Adipocyte (in vitro differentiated cells): ENCODE measurements around the gene SZRD1.
A peak's percentile ranks its signal among the peaks of the same experiment; 100 is the strongest.

Source experiments
- DNase-seq: peaks from one replicate; pipeline ENCODE4 v3.0.0-alpha.2; 2015; ENCODE audit warnings: low read depth
- H3K27me3 ChIP-seq: replicated peaks from 2 replicates; pipeline ENCODE4 v1.7.0; 2013; ENCODE audit warnings: mild to moderate bottlenecking, low read length, moderate library complexity; ENCODE audit not compliant: control insufficient read depth, insufficient read depth
- H3K36me3 ChIP-seq: 2 replicates; pipeline ENCODE4 v1.7.0; 2013; ENCODE audit warnings: low read length, mild to moderate bottlenecking, moderate library complexity; ENCODE audit not compliant: control insufficient read depth, insufficient read depth, severe bottlenecking
- H3K4me1 ChIP-seq: 2 replicates; pipeline ENCODE4 v1.7.0; 2013; ENCODE audit warnings: mild to moderate bottlenecking, low read length, moderate library complexity; ENCODE audit not compliant: control insufficient read depth, insufficient read depth
- H3K4me3 ChIP-seq: 2 replicates; pipeline ENCODE4 v1.7.0; 2013; ENCODE audit warnings: mild to moderate bottlenecking, low read length, moderate library complexity
- H3K9ac ChIP-seq: 2 replicates; pipeline ENCODE4 v1.7.0; 2013; ENCODE audit warnings: mild to moderate bottlenecking, low read length, moderate library complexity
- H3K9me3 ChIP-seq: 2 replicates; pipeline ENCODE4 v1.7.0; 2013; ENCODE audit warnings: mild to moderate bottlenecking, low read length, moderate library complexity; ENCODE audit not compliant: control insufficient read depth

The SZRD1 gene

GRCh38 chr1:16425125-16426025 lies 58.3 kb downstream of the SZRD1 start:
- no peaks in the 10 kb centered on the region for H3K9me3 ChIP-seq
- H3K9ac ChIP-seq = no peak overlapping the region
- H3K27me3 ChIP-seq = peaks cover 21% of the 10 kb centered on the region
- H3K36me3 ChIP-seq = no peaks in the 10 kb centered on the region
- H3K4me3 ChIP-seq = no peak overlapping the region
- DNase-seq = no peak
- no peaks in the 10 kb centered on the region for H3K4me1 ChIP-seq

DNA sequence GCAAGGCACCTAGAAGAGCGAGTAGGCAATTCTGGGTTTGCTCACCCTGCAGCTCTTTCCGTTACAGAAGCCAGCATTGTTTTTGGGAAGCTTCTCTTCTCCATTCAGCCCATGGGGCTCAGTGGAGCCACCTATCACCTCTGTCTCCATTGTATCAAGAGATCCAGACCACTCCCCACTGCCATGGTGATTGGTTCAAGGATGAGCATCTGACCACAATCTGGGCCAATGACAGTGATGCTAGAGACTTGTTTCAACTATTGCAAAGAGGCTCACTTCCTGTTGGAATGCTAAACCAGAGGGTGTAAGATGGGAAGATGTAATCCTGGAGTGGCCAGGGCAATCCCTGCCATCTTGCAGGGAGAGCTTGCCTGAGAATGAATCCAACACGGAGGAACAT lies 63.6 kb downstream of the SZRD1 start:
- H3K9me3 ChIP-seq = no peaks in the 10 kb centered on the region
- H3K27me3 ChIP-seq = peaks cover 11% of the 10 kb centered on the region
- H3K4me1 ChIP-seq = no peaks in the 10 kb centered on the region
- no peak overlapping the region for H3K9ac ChIP-seq
- no peaks in the 10 kb centered on the region for H3K36me3 ChIP-seq
- no peak for DNase-seq
- no peak overlapping the region for H3K4me3 ChIP-seq

GRCh38 chr1:16433030-16433429 lies 66.0 kb downstream of the SZRD1 start:
- peaks cover 10% of the 10 kb centered on the region for H3K27me3 ChIP-seq
- no peaks in the 10 kb centered on the region for H3K4me1 ChIP-seq
- no peak overlapping the region for H3K9ac ChIP-seq
- no peak overlapping the region for H3K4me3 ChIP-seq
- H3K9me3 ChIP-seq = no peaks in the 10 kb centered on the region
- no peaks in the 10 kb centered on the region for H3K36me3 ChIP-seq
- DNase-seq = no peak

DNA sequence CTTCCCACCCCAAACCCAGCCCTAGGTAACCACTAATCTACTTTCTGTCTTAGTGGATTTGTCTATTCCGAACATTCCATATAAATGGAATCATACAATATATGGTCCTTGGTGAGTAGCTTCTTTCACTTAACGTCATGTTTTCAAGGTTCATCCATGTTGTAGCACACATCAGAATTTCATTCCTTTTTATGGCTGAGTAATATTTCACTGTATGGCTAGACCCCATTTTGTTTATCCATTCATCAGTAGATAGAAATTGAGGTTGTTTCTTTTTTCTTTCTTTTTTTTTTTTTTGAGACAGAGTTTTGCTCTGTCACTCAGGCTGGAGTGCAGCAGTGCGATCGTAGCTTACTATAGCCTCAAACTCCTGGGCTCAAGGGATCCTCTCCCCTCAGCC lies 67.0 kb downstream of the SZRD1 start:
- no peak for DNase-seq

GRCh38 chr1:16434501-16434900 lies 67.5 kb downstream of the SZRD1 start:
- no peak for DNase-seq
- no peak overlapping the region for H3K9ac ChIP-seq

More for the DNA sequence above, 67.0 kb downstream of the SZRD1 start:
- Histone ChIP-seq H3K4me1 (no peaks in the 10 kb centered on the region), H3K9me3 (no peaks in the 10 kb centered on the region), H3K27me3 (peaks cover 10% of the 10 kb centered on the region), H3K36me3 (no peaks in the 10 kb centered on the region), H3K4me3 (no peak overlapping the region), H3K9ac (no peak overlapping the region)

DNA sequence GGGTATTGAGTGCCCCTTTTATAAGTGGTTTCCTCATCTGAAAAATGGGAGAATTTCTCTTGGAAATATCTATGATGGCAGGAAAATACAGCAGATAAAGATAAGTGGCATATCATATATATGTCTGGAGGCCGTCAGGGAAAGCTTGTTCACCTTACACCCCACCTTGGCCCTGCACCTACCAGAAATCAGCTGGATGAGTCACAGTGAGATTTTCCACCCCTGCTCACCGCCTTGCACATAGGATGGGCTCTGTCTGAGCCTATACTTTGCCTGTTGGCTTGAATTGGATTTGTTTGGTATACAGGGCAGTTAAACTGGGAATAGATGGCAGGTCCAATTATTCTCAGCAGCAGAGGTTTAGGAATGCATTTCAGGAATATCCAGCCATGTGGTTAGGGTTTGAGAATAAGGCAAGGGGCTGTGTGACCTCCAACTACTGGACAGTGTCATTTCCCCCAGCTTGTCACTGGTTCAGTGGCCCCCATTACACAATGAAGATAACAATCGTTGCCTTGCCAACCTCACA lies 70.0 kb downstream of the SZRD1 start, which contains the start of gene SPATA21:
SPATA21 (minus strand) TSS at position 479 of the 529 bp plus-strand sequence. CDS start 6,053 bp downstream, outside the sequence.
- H3K4me3 ChIP-seq = no peak within 1 kb of the TSS
- H3K27me3 ChIP-seq = no peaks in the 10 kb centered on the region
- H3K4me1 ChIP-seq = peaks cover 9% of the 10 kb centered on the region
- no peaks in the 10 kb centered on the region for H3K36me3 ChIP-seq
- DNase-seq = no peak
- H3K9me3 ChIP-seq = no peaks in the 10 kb centered on the region
- no peak within 1 kb of the TSS for H3K9ac ChIP-seq

More at GRCh38 chr1:16434501-16434900, 67.5 kb downstream of the SZRD1 start:
- Histone ChIP-seq H3K27me3 (peaks cover 10% of the 10 kb centered on the region), H3K36me3 (no peaks in the 10 kb centered on the region), H3K4me1 (no peaks in the 10 kb centered on the region), H3K4me3 (no peak overlapping the region), H3K9me3 (no peaks in the 10 kb centered on the region)

DNA sequence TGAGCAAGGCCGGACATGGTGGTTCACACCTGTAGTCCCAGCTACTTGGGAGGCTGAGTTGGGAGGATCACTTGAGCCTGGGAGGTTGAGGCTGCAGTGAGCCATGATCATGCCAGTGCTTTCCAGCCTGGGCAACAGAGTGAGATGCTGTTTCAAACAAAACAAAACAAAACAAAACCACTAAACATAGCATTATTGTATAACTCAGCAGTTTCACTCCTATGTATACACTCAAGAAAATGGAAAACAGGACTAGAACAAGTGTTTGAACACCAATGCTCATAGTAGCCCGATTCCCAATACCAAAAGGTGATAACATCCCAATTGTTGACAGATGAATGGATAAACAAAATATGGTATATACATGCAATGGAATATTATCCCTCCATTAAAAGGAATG lies 71.5 kb downstream of the SZRD1 start:
- peaks cover 8% of the 10 kb centered on the region for H3K36me3 ChIP-seq
- H3K4me1 ChIP-seq = peaks cover 12% of the 10 kb centered on the region
- H3K27me3 ChIP-seq = no peaks in the 10 kb centered on the region
- no peak overlapping the region for H3K9ac ChIP-seq
- no peak for DNase-seq
- no peaks in the 10 kb centered on the region for H3K9me3 ChIP-seq
- H3K4me3 ChIP-seq = no peak overlapping the region

DNA sequence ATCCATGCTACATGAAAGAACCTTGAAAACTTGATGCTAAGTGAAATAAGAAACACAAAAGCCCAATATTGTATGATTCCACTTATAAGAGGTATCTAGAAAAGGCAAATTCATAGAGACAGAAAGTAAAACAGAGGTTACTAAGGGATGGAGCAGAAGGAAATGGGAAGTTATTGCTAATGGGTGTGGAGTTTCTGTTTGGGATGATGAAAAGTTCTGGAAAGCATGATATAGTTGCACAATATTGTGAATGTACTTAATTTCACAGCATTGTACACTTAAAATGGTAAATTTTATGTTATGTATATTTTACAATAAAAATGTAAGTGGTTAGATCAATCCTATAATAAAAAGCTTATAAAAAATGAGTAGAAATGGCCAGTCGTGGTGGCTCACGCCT lies 71.9 kb downstream of the SZRD1 start:
- no peaks in the 10 kb centered on the region for H3K27me3 ChIP-seq
- no peak for DNase-seq
- H3K9ac ChIP-seq = no peak overlapping the region
- H3K36me3 ChIP-seq = peaks cover 12% of the 10 kb centered on the region
- H3K9me3 ChIP-seq = no peaks in the 10 kb centered on the region
- H3K4me3 ChIP-seq = no peak overlapping the region
- peaks cover 13% of the 10 kb centered on the region for H3K4me1 ChIP-seq

DNA sequence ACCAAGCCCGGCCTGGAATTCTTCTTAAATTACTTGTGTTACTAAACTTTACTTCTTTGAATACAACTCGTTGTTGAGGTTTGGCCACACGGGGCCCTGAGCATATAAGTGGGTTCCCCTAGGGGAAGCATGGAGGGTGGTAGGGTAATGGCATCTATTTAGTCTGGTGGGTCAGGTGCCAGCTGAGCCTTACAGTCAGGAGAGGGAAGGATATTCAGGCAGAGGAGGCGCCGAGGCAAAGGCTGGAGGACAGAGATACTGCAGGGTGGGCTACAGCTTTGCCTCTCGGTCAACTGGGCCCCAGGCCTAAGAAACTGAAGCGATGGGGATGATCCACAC lies 73.1 kb downstream of the SZRD1 start:
- H3K4me3 ChIP-seq = peak overlapping the region; percentile 95
- H3K36me3 ChIP-seq = peaks cover 20% of the 10 kb centered on the region
- DNase-seq = no peak
- no peaks in the 10 kb centered on the region for H3K9me3 ChIP-seq
- peaks cover 13% of the 10 kb centered on the region for H3K4me1 ChIP-seq
- H3K9ac ChIP-seq = peak overlapping the region; percentile 97
- no peaks in the 10 kb centered on the region for H3K27me3 ChIP-seq

DNA sequence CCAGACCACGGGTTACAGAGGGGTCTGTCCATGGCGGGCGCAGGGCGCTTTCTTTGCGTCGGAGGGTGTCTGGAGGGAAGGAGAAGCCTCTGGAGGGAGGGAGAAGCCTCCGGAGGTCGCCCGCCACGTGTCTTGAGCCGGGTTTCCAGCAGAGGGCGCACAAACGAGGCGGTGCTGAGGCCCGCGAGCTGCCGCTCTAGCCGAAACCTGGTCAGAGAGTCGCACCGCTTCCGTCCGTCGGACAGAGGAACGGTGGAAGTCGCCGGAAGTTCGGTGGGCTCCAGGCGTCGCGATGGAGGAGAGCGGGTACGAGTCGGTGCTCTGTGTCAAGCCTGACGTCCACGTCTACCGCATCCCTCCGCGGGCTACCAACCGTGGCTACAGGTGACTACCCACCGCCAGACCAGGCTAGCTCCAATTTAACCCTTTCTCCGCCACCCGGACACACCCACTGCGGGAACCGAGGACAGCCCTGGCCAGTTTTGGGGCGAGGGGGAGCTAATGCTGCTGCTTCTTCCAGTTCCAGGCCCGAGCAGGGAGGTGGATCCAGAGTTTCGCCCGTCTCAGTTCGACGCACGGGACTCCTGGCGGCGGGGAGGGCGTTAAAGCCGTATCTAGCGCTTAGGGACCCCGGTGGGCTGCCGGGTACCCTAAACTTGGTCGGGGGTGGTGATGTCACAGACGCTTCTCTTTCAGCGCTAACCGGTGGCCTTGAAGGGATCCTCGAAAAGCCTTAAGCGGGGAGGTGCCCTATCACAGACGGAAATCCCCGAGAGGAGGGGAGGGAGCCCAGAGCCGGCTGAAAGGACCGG lies 73.6 kb downstream of the SZRD1 start, which contains the start of gene NECAP2:
NECAP2 (plus strand) TSS at position 255 of the 812 bp plus-strand sequence; CDS start at position 293, 38 bp downstream.
- peak; percentile 98 for DNase-seq
- Histone ChIP-seq H3K9me3 (no peaks in the 10 kb centered on the region), H3K36me3 (peaks cover 26% of the 10 kb centered on the region), H3K27me3 (no peaks in the 10 kb centered on the region), H3K4me3 (peak within 1 kb of the TSS; percentile 95), H3K4me1 (peaks cover 13% of the 10 kb centered on the region), H3K9ac (peak within 1 kb of the TSS; percentile 97)

- Histone ChIP-seq H3K9ac (peak overlapping the region; percentile 97), H3K4me3 (peak overlapping the region; percentile 95), H3K36me3 (peaks cover 30% of the 10 kb centered on the region), H3K4me1 (peaks cover 13% of the 10 kb centered on the region), H3K27me3 (no peaks in the 10 kb centered on the region), H3K9me3 (no peaks in the 10 kb centered on the region)
- no peak for DNase-seq
Observed at GRCh38 chr1:16441282-16441665, 74.2 kb downstream of the SZRD1 start.
